Osteoblast (primary cell): ENCODE data around the gene SLC2A9. TPM values are rescaled to one million over a fixed set of nuclear protein-coding genes. Genes with fewer than 3 reads are reported as not detected.

Experiments
- DNase-seq: peaks from one replicate; pipeline ENCODE4 v3.0.0; 2011; ENCODE audit warnings: low spot score, mixed read lengths; ENCODE audit not compliant: insufficient read length; ENCODE audit errors: missing footprints
- H2AFZ ChIP-seq: 2 replicates; pipeline ENCODE4 v1.6.0; 2011; ENCODE audit warnings: mild to moderate bottlenecking, low read length
- H3K27ac ChIP-seq: 2 replicates; pipeline ENCODE4 v1.5.1; 2011; ENCODE audit warnings: mild to moderate bottlenecking, low read depth, low read length, moderate library complexity
- H3K27me3 ChIP-seq: 2 replicates; pipeline ENCODE4 v1.6.0; 2012; ENCODE audit warnings: mild to moderate bottlenecking, control low read depth, inconsistent platforms, low read length, moderate library complexity; ENCODE audit not compliant: insufficient read depth
- H3K36me3 ChIP-seq: 2 replicates; pipeline ENCODE4 v1.5.1; 2011; ENCODE audit warnings: mild to moderate bottlenecking, low read length, control low read depth, moderate library complexity; ENCODE audit not compliant: insufficient read depth
- H3K4me1 ChIP-seq: 2 replicates; pipeline ENCODE4 v1.5.1; 2011; ENCODE audit warnings: mild to moderate bottlenecking, low read length, control low read depth, moderate library complexity; ENCODE audit not compliant: insufficient read depth
- H3K4me2 ChIP-seq: 2 replicates; pipeline ENCODE4 v1.6.0; 2011; ENCODE audit warnings: mild to moderate bottlenecking, low read length; ENCODE audit not compliant: insufficient read depth
- H3K4me3 ChIP-seq: fragments of 200-600 bp; sonication (generic); 3 replicates; pipeline ENCODE4 v1.5.1; 2012; ENCODE audit warnings: mild to moderate bottlenecking, low read length, inconsistent platforms; ENCODE audit not compliant: insufficient read depth
- H3K79me2 ChIP-seq: 2 replicates; pipeline ENCODE4 v1.6.0; 2012; ENCODE audit warnings: mild to moderate bottlenecking, low read length, control low read depth, inconsistent platforms; ENCODE audit not compliant: insufficient read depth
- H3K9me3 ChIP-seq: 2 replicates; pipeline ENCODE4 v1.5.1; 2011; ENCODE audit warnings: low read depth, low read length, control low read depth
- H4K20me1 ChIP-seq: 2 replicates; pipeline ENCODE4 v1.6.0; 2012; ENCODE audit warnings: mild to moderate bottlenecking, low read length, control low read depth; ENCODE audit not compliant: insufficient read depth
- CTCF ChIP-seq: IDR thresholded peaks from 2 replicates; pipeline ENCODE4 v1.5.1; 2011; ENCODE audit warnings: mild to moderate bottlenecking, low read depth, low read length, moderate library complexity; ENCODE audit errors: extremely low read depth
- total RNA-seq: library from RNA; depleted of rRNA; stranded (reverse); fragments of >200 nt; gene quantifications from 2 replicates; pipeline ENCODE4 v1.2.3, GENCODE V29; 2012

Gene SLC2A9
- total RNA-seq, 1 donor = 2.5 TPM

GRCh38 chr4:10009861-10010500, 11.3 kb downstream of the SLC2A9 start:
- no peak overlapping the region for H3K27ac ChIP-seq
- peaks cover 25% of the 10 kb centered on the region for H3K4me1 ChIP-seq
- no peaks in the 10 kb centered on the region for H3K36me3 ChIP-seq
- H3K4me3 ChIP-seq = no peak overlapping the region
- no peak overlapping the region for H3K4me2 ChIP-seq
- no peaks in the 10 kb centered on the region for H3K79me2 ChIP-seq
- H2AFZ ChIP-seq = no peak overlapping the region
- H4K20me1 ChIP-seq = no peaks in the 10 kb centered on the region
- H3K9me3 ChIP-seq = no peaks in the 10 kb centered on the region
- peaks cover 5% of the 10 kb centered on the region for H3K27me3 ChIP-seq
- no peak for DNase-seq
- TF ChIP-seq CTCF = no peak

- Histone ChIP-seq H3K36me3 (no peaks in the 10 kb centered on the region), H3K4me1 (peaks cover 25% of the 10 kb centered on the region), H4K20me1 (no peaks in the 10 kb centered on the region), H3K9me3 (no peaks in the 10 kb centered on the region), H3K4me2 (no peak overlapping the region), H3K4me3 (no peak overlapping the region), H3K27me3 (peaks cover 5% of the 10 kb centered on the region), H2AFZ (no peak overlapping the region), H3K27ac (no peak overlapping the region), H3K79me2 (no peaks in the 10 kb centered on the region)
- DNase-seq = no peak
- TF ChIP-seq CTCF = no peak
Measured at GRCh38 chr4:10008609-10009005, 12.7 kb downstream of the SLC2A9 start.

GRCh38 chr4:10007793-10008608, 13.3 kb downstream of the SLC2A9 start:
- no peaks in the 10 kb centered on the region for H4K20me1 ChIP-seq
- H3K4me3 ChIP-seq = no peak overlapping the region
- no peak overlapping the region for H2AFZ ChIP-seq
- H3K9me3 ChIP-seq = no peaks in the 10 kb centered on the region
- H3K4me1 ChIP-seq = peaks cover 25% of the 10 kb centered on the region
- peaks cover 1% of the 10 kb centered on the region for H3K27me3 ChIP-seq
- H3K79me2 ChIP-seq = no peaks in the 10 kb centered on the region
- DNase-seq = no peak
- no peaks in the 10 kb centered on the region for H3K36me3 ChIP-seq
- TF ChIP-seq CTCF = no peak
- H3K4me2 ChIP-seq = no peak overlapping the region
- H3K27ac ChIP-seq = no peak overlapping the region

GRCh38 chr4:10007436-10007740, 13.9 kb downstream of the SLC2A9 start:
- Histone ChIP-seq H3K4me2 (no peak overlapping the region), H3K4me3 (no peak overlapping the region), H3K4me1 (peaks cover 25% of the 10 kb centered on the region), H3K79me2 (no peaks in the 10 kb centered on the region), H4K20me1 (no peaks in the 10 kb centered on the region), H3K9me3 (no peaks in the 10 kb centered on the region), H2AFZ (no peak overlapping the region), H3K27me3 (peaks cover 4% of the 10 kb centered on the region), H3K27ac (no peak overlapping the region), H3K36me3 (no peaks in the 10 kb centered on the region)
- DNase-seq = no peak
- no peak for TF ChIP-seq CTCF
